Heart left ventricle (tissue), 16 donors: ENCODE results near the gene NETO2. TPM values are rescaled to one million over a fixed set of nuclear protein-coding genes. Genes with fewer than 3 reads are reported as not detected.
A peak's percentile ranks its signal among the peaks of the same experiment; 100 is the strongest.

ENCODE experiments used
- ATAC-seq, 4 donors: fragments of 200-7000 bp; cut with Tn5 transposase; one replicate each; pipeline ENCODE4 v1.9.1; 2020 to 2022; ENCODE audit warnings: moderate library complexity in 4 of 4, mild to moderate bottlenecking in 3 of 4, moderate number of reproducible peaks in 1 of 4
- DNase-seq, 5 donors: peaks; one replicate each; pipeline ENCODE4 v3.0.0-alpha.2; 2020
- H3K27ac ChIP-seq, 12 donors: fragments of 200-600 bp; sonication (generic) in 4 of 12; one replicate each; pipeline versions ENCODE4 v1.5.0 to v1.8.0; 2016 to 2022; ENCODE audit warnings: mild to moderate bottlenecking in 2 of 12
- H3K27me3 ChIP-seq, 9 donors: fragments of 200-600 bp; sonication (generic) in 2 of 9; one replicate each; pipeline versions ENCODE4 v1.5.1 to v1.8.0; 2016 to 2022; ENCODE audit warnings: mild to moderate bottlenecking in 3 of 9
- H3K36me3 ChIP-seq, 9 donors: fragments of 200-600 bp; sonication (generic) in 2 of 9; one replicate each; pipeline versions ENCODE4 v1.5.0 to v1.8.0; 2018 to 2022; ENCODE audit warnings: mild to moderate bottlenecking in 2 of 9
- H3K4me1 ChIP-seq, 12 donors: fragments of 200-600 bp; sonication (generic) in 4 of 12; one replicate each; pipeline versions ENCODE4 v1.5.0 to v1.8.0; 2016 to 2022; ENCODE audit warnings: mild to moderate bottlenecking in 3 of 12
- H3K4me3 ChIP-seq, 12 donors: fragments of 200-600 bp; sonication (generic) in 4 of 12; one replicate each; pipeline versions ENCODE4 v1.5.0 to v1.8.0; 2017 to 2022; ENCODE audit warnings: mild to moderate bottlenecking in 9 of 12, moderate library complexity in 4 of 12
- H3K9me3 ChIP-seq, 12 donors: fragments of 200-600 bp; sonication (generic) in 4 of 12; one replicate each; pipeline versions ENCODE4 v1.5.0 to v1.8.0; 2016 to 2022; ENCODE audit warnings: mild to moderate bottlenecking in 1 of 12
- CTCF ChIP-seq, 12 donors: fragments of 200-600 bp; sonication (generic) in 4 of 12; IDR thresholded peaks; one replicate each; pipeline versions ENCODE4 v1.5.0 to v1.8.0; 2018 to 2022; ENCODE audit warnings: antibody characterized with exemption in 12 of 12, mild to moderate bottlenecking in 5 of 12
- POLR2A ChIP-seq, 2 donors: fragments of 450-650 bp; IDR thresholded peaks; one replicate each; pipeline ENCODE4 v1.6.1; 2017; ENCODE audit warnings: antibody characterized with exemption in 2 of 2, mild to moderate bottlenecking in 2 of 2, moderate library complexity in 2 of 2
- WGBS, 4 donors: extraction: QIAGEN DNeasy Blood & Tissue Kit in 2 of 4; methylation state at CpG; one replicate each; pipeline versions ENCODE4 v1.1.5 to v1.1.7; 2013 to 2018; 5-methylcytosine and 5-hydroxymethylcytosine counted together
- intact Hi-C, 10 donors: fragments of 100-400 bp; cut with DNase I; formaldehyde crosslinking; loops; one replicate each; pipeline versions ENCODE4 v1.11.1 to v1.14.2; 2022
- polyA plus RNA-seq, 2 donors: library from polyadenylated mRNA; stranded (reverse); fragments of 200-250 nt; gene quantifications; one replicate each; pipeline ENCODE4 v1.2.3, GENCODE V29; 2013
- total RNA-seq, 9 donors: library from RNA; depleted of rRNA in 2 of 9; stranded (reverse); fragments of >200 nt in 2 of 9; fragmentation: NEBNext Ultra II Directional in 3 of 9; extraction: Animal tissue kit (Norgen Biotek cat#: 25700) in 3 of 9; gene quantifications; one replicate each; pipeline versions ENCODE4 v1.1.0 to v1.2.4, GENCODE V29; 2016 to 2023
- donor health status: ischemic (EF 13 %, LVEDD 7.1; RV severe dilation, severe dysfunction).
- donor health status: healthy with polysubstance abuse.
- donor health status: DM: no; HTN: yes; CAD: no.
- donor health status: DM: no; HTN: no; CAD: no.
- donor health status: ischemic (EF 25% LVEDD 6.9; RV normal size, moderate dysfunction).
- donor health status: ischemic (EF 25% LVEDD 5.7; RV mildly dilated, moderate dysfunction).
- donor health status: healthy.
- donor health status: DM: yes; HTN: yes; CAD: no.
- donor health status: ischemic (EF 35%, LVEDD 5.7; RV mildly dilated, moderate dysfunction).
- donor health status: nonischemic (EF 11% LVEDD 7.7; RV severe dilation, severe dysfunction).
- donor health status: DM: yes; HTN: yes; CAD: no.
- donor health status: PGD.
- donor health status: ischemic (EF 29% LVEDD 5.4; RV normal size, mild dysfunction).
- donor health status: nonischemic (EF 23%, LVEDD 6.1; RV moderate dilation, normal function).

The NETO2 gene
- total and polyA plus RNA-seq, 11 donors, result 1.0 to 7.8 (median 2.3) TPM

- no peak for TF ChIP-seq POLR2A (IDR thresholded peaks at IDR 0.05)
- TF ChIP-seq CTCF (IDR thresholded peaks at IDR 0.05), result no peak
These were observed 63.9 kb downstream of the NETO2 start for GRCh38 chr16:47079860-47080259.

GRCh38 chr16:47073223-47074155 is 70.3 kb downstream of the NETO2 start:
- Histone ChIP-seq H3K4me1 (no peaks in the 10 kb centered on the region), H3K27ac (no peak overlapping the region), H3K36me3 (no peaks in the 10 kb centered on the region), H3K9me3 (peaks cover 0 to 3% (median 0%) of the 10 kb centered on the region in 12 donors), H3K27me3 (no peaks in the 10 kb centered on the region), H3K4me3 (no peak overlapping the region)
- intact Hi-C loops, result no loop called here
- ATAC-seq (no peak), DNase-seq (no peak)
- 79 to 85% (median 82%) methylated on average over 6 of the region's 6 CpGs for WGBS, 4 donors
- no peak for TF ChIP-seq POLR2A (IDR thresholded peaks at IDR 0.05)
- no peak for TF ChIP-seq CTCF (IDR thresholded peaks at IDR 0.05)

More at GRCh38 chr16:47079860-47080259, 63.9 kb downstream of the NETO2 start:
- Histone ChIP-seq H3K27me3 (no peaks in the 10 kb centered on the region), H3K27ac (no peak overlapping the region), H3K4me3 (no peak overlapping the region), H3K9me3 (no peaks in the 10 kb centered on the region), H3K36me3 (peaks cover 0 to 4% (median 0%) of the 10 kb centered on the region in 9 donors), H3K4me1 (no peaks in the 10 kb centered on the region)
- ATAC-seq (no peak), DNase-seq (no peak)
- 66 to 73% (median 69%) methylated on average over 5 of the region's 5 CpGs for WGBS, 4 donors
- intact Hi-C loops, result no loop called here

GRCh38 chr16:47072158-47072557 is 71.6 kb downstream of the NETO2 start:
- no peak for TF ChIP-seq CTCF (IDR thresholded peaks at IDR 0.05)
- no peaks in the 10 kb centered on the region for H3K36me3 ChIP-seq
- H3K27me3 ChIP-seq, result no peaks in the 10 kb centered on the region
- 88 to 96% (median 91%) methylated on average over 2 of the region's 2 CpGs for WGBS, 4 donors
- peaks cover 0 to 3% (median 0%) of the 10 kb centered on the region in 12 donors for H3K9me3 ChIP-seq
- ATAC-seq (no peak), DNase-seq (no peak)
- H3K4me3 ChIP-seq, result no peak overlapping the region
- no peaks in the 10 kb centered on the region for H3K4me1 ChIP-seq
- intact Hi-C loops, result no loop called here
- H3K27ac ChIP-seq, result no peak overlapping the region

- H3K4me3 ChIP-seq, result no peak overlapping the region
- no peak for ATAC-seq
- no peaks in the 10 kb centered on the region for H3K4me1 ChIP-seq
- no peaks in the 10 kb centered on the region for H3K36me3 ChIP-seq
- H3K27ac ChIP-seq, result peak overlapping the region in 1 of 12 donors; percentile 1
- peaks cover 0 to 3% (median 0%) of the 10 kb centered on the region in 12 donors for H3K9me3 ChIP-seq
- no peak for DNase-seq
- H3K27me3 ChIP-seq, result no peaks in the 10 kb centered on the region
- WGBS, 4 donors, result 89 to 92% (median 90%) methylated on average over 11 of the region's 11 CpGs
- TF ChIP-seq CTCF (IDR thresholded peaks at IDR 0.05), result no peak
- no peak for TF ChIP-seq POLR2A (IDR thresholded peaks at IDR 0.05)
- intact Hi-C loops, result no loop called here
These were observed 73.7 kb downstream of the NETO2 start for GRCh38 chr16:47069841-47070584.
